Activated CD4-positive, alpha-beta T cell treated with anti-CD3 and anti-CD28 coated beads, Interleukin-2, amount 10 ng/mL, durations not matched to agents 7 days and 5 days (primary cell): ENCODE data around the gene SPG7. TPM values are rescaled to one million over a fixed set of nuclear protein-coding genes. Genes with fewer than 3 reads are reported as not detected.

ENCODE experiments used
- CTCF ChIA-PET: fragments of 350-600 bp; sonication (Branson Sonifier 250); formaldehyde crosslinking; loops from one replicate; lab custom pipeline; 2021; ENCODE audit warnings: antibody characterized with exemption; lab: Charles Lee
- POLR2A ChIA-PET: fragments of 350-600 bp; sonication (Branson Sonifier 250); formaldehyde crosslinking; loops from one replicate; lab custom pipeline; 2021; ENCODE audit warnings: antibody characterized with exemption; lab: Charles Lee
- DNase-seq: peaks from one replicate; pipeline ENCODE4 v3.0.0-alpha.2; 2020
- H3K27ac Mint-ChIP-seq: one replicate; pipeline ENCODE4 v1.8.0; 2021; ENCODE audit warnings: mild to moderate bottlenecking, moderate library complexity, mixed read lengths
- H3K27me3 Mint-ChIP-seq: one replicate; pipeline ENCODE4 v1.8.0; 2021; ENCODE audit warnings: mixed read lengths
- H3K36me3 Mint-ChIP-seq: one replicate; pipeline ENCODE4 v1.8.0; 2021; ENCODE audit warnings: low read depth, mixed read lengths
- H3K4me1 Mint-ChIP-seq: one replicate; pipeline ENCODE4 v1.8.0; 2021; ENCODE audit warnings: mixed read lengths
- H3K4me3 Mint-ChIP-seq: one replicate; pipeline ENCODE4 v1.8.0; 2021; ENCODE audit warnings: mild to moderate bottlenecking, moderate library complexity, mixed read lengths
- H3K9me3 Mint-ChIP-seq: one replicate; pipeline ENCODE4 v1.8.0; 2021; ENCODE audit warnings: mixed read lengths
- total RNA-seq, 2 experiments: library from RNA; stranded (reverse); gene quantifications; one replicate each; pipeline ENCODE4 v1.2.3, GENCODE V29; 2021

SPG7 gene
- total RNA-seq, 2 experiments from 2014 or later, result 88.3 to 101 TPM

- H3K4me3 Mint-ChIP-seq, result no peak overlapping the region
- ChIA-PET POLR2A (no interaction called here), CTCF (no interaction called here)
These were observed 65.8 kb downstream of the SPG7 start for GRCh38 chr16:89573826-89574680.

GRCh38 chr16:89574681-89575246, 66.6 kb downstream of the SPG7 start:
- H3K9me3 Mint-ChIP-seq, result no peaks in the 10 kb centered on the region
- POLR2A ChIA-PET, result no interaction called here
- H3K27me3 Mint-ChIP-seq, result peaks cover 9% of the 10 kb centered on the region
- peak; percentile 43 for DNase-seq
- no peaks in the 10 kb centered on the region for H3K36me3 Mint-ChIP-seq
- peak overlapping the region; percentile 41 for H3K4me3 Mint-ChIP-seq
- peaks cover 20% of the 10 kb centered on the region for H3K4me1 Mint-ChIP-seq
- CTCF ChIA-PET, result interaction anchor here (0.7 to 1.1 kb wide), 2 partner anchors 8 to 364 kb away, joined by 3 to 4 read pairs; no protein-coding TSS in a partner anchor
- H3K27ac Mint-ChIP-seq, result no peak overlapping the region

More at GRCh38 chr16:89573826-89574680, 65.8 kb downstream of the SPG7 start:
- no peaks in the 10 kb centered on the region for H3K9me3 Mint-ChIP-seq
- H3K27me3 Mint-ChIP-seq, result peaks cover 9% of the 10 kb centered on the region
- peaks cover 20% of the 10 kb centered on the region for H3K4me1 Mint-ChIP-seq
- no peak for DNase-seq
- H3K36me3 Mint-ChIP-seq, result no peaks in the 10 kb centered on the region
- H3K27ac Mint-ChIP-seq, result no peak overlapping the region

GRCh38 chr16:89575247-89576152, 67.3 kb downstream of the SPG7 start, which contains the start of gene CPNE7:
CPNE7 (plus strand) TSS chr16:89575758; CDS start chr16:89575898, 140 bp downstream.
- no peaks in the 10 kb centered on the region for H3K9me3 Mint-ChIP-seq
- peaks cover 9% of the 10 kb centered on the region for H3K27me3 Mint-ChIP-seq
- CTCF ChIA-PET, result interaction anchor here (0.7 to 1.1 kb wide), 4 partner anchors 9 to 365 kb away, joined by 3 to 4 read pairs (median 3); no protein-coding TSS in a partner anchor
- no peak for DNase-seq
- H3K36me3 Mint-ChIP-seq, result no peaks in the 10 kb centered on the region
- POLR2A ChIA-PET, result no interaction called here
- H3K4me1 Mint-ChIP-seq, result peaks cover 20% of the 10 kb centered on the region
- H3K4me3 Mint-ChIP-seq, result peak within 1 kb of the TSS; percentile 41
- H3K27ac Mint-ChIP-seq, result no peak within 1 kb of the TSS

GRCh38 chr16:89576153-89577054, 68.2 kb downstream of the SPG7 start:
- Mint-ChIP-seq H3K27ac (no peak overlapping the region), H3K36me3 (no peaks in the 10 kb centered on the region), H3K4me3 (no peak overlapping the region), H3K4me1 (peaks cover 20% of the 10 kb centered on the region), H3K27me3 (peaks cover 9% of the 10 kb centered on the region), H3K9me3 (no peaks in the 10 kb centered on the region)
- ChIA-PET CTCF (interaction anchor here (1.1 kb wide), 2 partner anchors 11 to 13 kb away, joined by 3 read pairs; no protein-coding TSS in a partner anchor), POLR2A (no interaction called here)
- DNase-seq, result no peak

- no peak overlapping the region for H3K27ac Mint-ChIP-seq
- ChIA-PET POLR2A (no interaction called here), CTCF (no interaction called here)
These were observed 69.0 kb downstream of the SPG7 start for GRCh38 chr16:89577055-89577759.

GRCh38 chr16:89579351-89579750, 71.1 kb downstream of the SPG7 start:
- Mint-ChIP-seq H3K36me3 (no peaks in the 10 kb centered on the region), H3K27me3 (peaks cover 6% of the 10 kb centered on the region), H3K4me1 (peaks cover 2% of the 10 kb centered on the region), H3K9me3 (no peaks in the 10 kb centered on the region), H3K4me3 (no peak overlapping the region), H3K27ac (no peak overlapping the region)
- no peak for DNase-seq
- ChIA-PET CTCF (no interaction called here), POLR2A (no interaction called here)

More at GRCh38 chr16:89577055-89577759, 69.0 kb downstream of the SPG7 start:
- no peak overlapping the region for H3K4me3 Mint-ChIP-seq
- H3K9me3 Mint-ChIP-seq, result no peaks in the 10 kb centered on the region
- no peak for DNase-seq
- H3K4me1 Mint-ChIP-seq, result peaks cover 14% of the 10 kb centered on the region
- no peaks in the 10 kb centered on the region for H3K36me3 Mint-ChIP-seq
- H3K27me3 Mint-ChIP-seq, result peaks cover 9% of the 10 kb centered on the region

GRCh38 chr16:89581045-89581695, 73.0 kb downstream of the SPG7 start:
- POLR2A ChIA-PET, result no interaction called here
- H3K4me3 Mint-ChIP-seq, result no peak overlapping the region
- DNase-seq, result no peak
- H3K4me1 Mint-ChIP-seq, result no peaks in the 10 kb centered on the region
- CTCF ChIA-PET, result no interaction called here
- H3K27ac Mint-ChIP-seq, result no peak overlapping the region
- H3K9me3 Mint-ChIP-seq, result no peaks in the 10 kb centered on the region
- no peaks in the 10 kb centered on the region for H3K36me3 Mint-ChIP-seq
- peaks cover 6% of the 10 kb centered on the region for H3K27me3 Mint-ChIP-seq

- H3K36me3 Mint-ChIP-seq, result no peaks in the 10 kb centered on the region
- DNase-seq, result no peak
- no peaks in the 10 kb centered on the region for H3K9me3 Mint-ChIP-seq
- no peaks in the 10 kb centered on the region for H3K4me1 Mint-ChIP-seq
- no peak overlapping the region for H3K27ac Mint-ChIP-seq
- no peak overlapping the region for H3K4me3 Mint-ChIP-seq
- ChIA-PET POLR2A (no interaction called here), CTCF (no interaction called here)
- H3K27me3 Mint-ChIP-seq, result peaks cover 6% of the 10 kb centered on the region
These were observed 73.8 kb downstream of the SPG7 start for GRCh38 chr16:89581861-89582563.

GRCh38 chr16:89582614-89583196, 74.5 kb downstream of the SPG7 start:
- no peaks in the 10 kb centered on the region for H3K36me3 Mint-ChIP-seq
- no peak overlapping the region for H3K27ac Mint-ChIP-seq
- H3K4me1 Mint-ChIP-seq, result no peaks in the 10 kb centered on the region
- no peak overlapping the region for H3K4me3 Mint-ChIP-seq
- ChIA-PET POLR2A (no interaction called here), CTCF (no interaction called here)
- DNase-seq, result no peak
- H3K9me3 Mint-ChIP-seq, result no peaks in the 10 kb centered on the region
- H3K27me3 Mint-ChIP-seq, result no peaks in the 10 kb centered on the region

GRCh38 chr16:89583197-89583894, 75.1 kb downstream of the SPG7 start:
- CTCF ChIA-PET, result no interaction called here
- no peaks in the 10 kb centered on the region for H3K4me1 Mint-ChIP-seq

More at GRCh38 chr16:89583197-89583894, 75.1 kb downstream of the SPG7 start:
- DNase-seq, result no peak
- Mint-ChIP-seq H3K9me3 (no peaks in the 10 kb centered on the region), H3K27me3 (no peaks in the 10 kb centered on the region), H3K27ac (no peak overlapping the region), H3K36me3 (no peaks in the 10 kb centered on the region), H3K4me3 (no peak overlapping the region)
- POLR2A ChIA-PET, result no interaction called here
